Lower lobe of right lung (tissue), 2 donors: ENCODE results near the gene CD37. TPM values are rescaled to one million over a fixed set of nuclear protein-coding genes. Genes with fewer than 3 reads are reported as not detected.
A peak's percentile ranks its signal among the peaks of the same experiment; 100 is the strongest.

Experiments used
- ATAC-seq, 2 donors: fragments of 200-7000 bp; cut with Tn5 transposase; one replicate each; pipeline ENCODE4 v1.9.1; 2020 to 2022; ENCODE audit warnings: mild to moderate bottlenecking in 2 of 2, moderate library complexity in 2 of 2
- DNase-seq: peaks from one replicate; pipeline ENCODE4 v3.0.0-alpha.2; 2020
- H3K27ac ChIP-seq: fragments of 200-600 bp; one replicate; pipeline ENCODE4 v1.8.0; 2022
- H3K27me3 ChIP-seq: fragments of 200-600 bp; one replicate; pipeline ENCODE4 v1.8.0; 2022; ENCODE audit warnings: low read depth
- H3K36me3 ChIP-seq: fragments of 200-600 bp; one replicate; pipeline ENCODE4 v1.8.0; 2022; ENCODE audit warnings: mild to moderate bottlenecking
- H3K4me1 ChIP-seq: fragments of 200-600 bp; one replicate; pipeline ENCODE4 v1.8.0; 2022
- H3K4me3 ChIP-seq: fragments of 200-600 bp; one replicate; pipeline ENCODE4 v1.8.0; 2022; ENCODE audit warnings: mild to moderate bottlenecking
- H3K9me3 ChIP-seq: fragments of 200-600 bp; one replicate; pipeline ENCODE4 v1.8.0; 2022
- CTCF ChIP-seq: fragments of 200-600 bp; IDR thresholded peaks from one replicate; pipeline ENCODE4 v1.8.0; 2022; ENCODE audit warnings: antibody characterized with exemption, mild to moderate bottlenecking
- intact Hi-C: fragments of 100-400 bp; cut with DNase I; formaldehyde crosslinking; loops from one replicate; pipeline ENCODE4 v1.11.0; 2022
- total RNA-seq: library from RNA; stranded (reverse); fragmentation: NEBNext Ultra II Directional; extraction: Animal tissue kit (Norgen Biotek cat#: 25700); gene quantifications from one replicate; pipeline ENCODE4 v1.2.1, GENCODE V29; 2021
- donor health status: DM: no; HTN: yes; CAD: no; lungs with severe emphysema.

CD37 gene
- total RNA-seq, 1 donor from 2014 or later: 175 TPM

GRCh38 chr19:49357186-49357585 lies 22.0 kb downstream of the CD37 start:
- H3K9me3 ChIP-seq: no peaks in the 10 kb centered on the region
- H3K4me1 ChIP-seq: peaks cover 16% of the 10 kb centered on the region
- intact Hi-C loops: no loop called here
- no peak for ATAC-seq
- H3K4me3 ChIP-seq: no peak overlapping the region
- no peaks in the 10 kb centered on the region for H3K27me3 ChIP-seq
- TF ChIP-seq CTCF: no peak
- H3K36me3 ChIP-seq: peaks cover 59% of the 10 kb centered on the region
- H3K27ac ChIP-seq: no peak overlapping the region
- DNase-seq: no peak

- ATAC-seq: no peak
- no peak overlapping the region for H3K4me3 ChIP-seq
- no peaks in the 10 kb centered on the region for H3K27me3 ChIP-seq
- no peak for TF ChIP-seq CTCF
- no peaks in the 10 kb centered on the region for H3K9me3 ChIP-seq
- peaks cover 32% of the 10 kb centered on the region for H3K36me3 ChIP-seq
- intact Hi-C loops: no loop called here
- no peak for DNase-seq
- H3K27ac ChIP-seq: no peak overlapping the region
- peaks cover 32% of the 10 kb centered on the region for H3K4me1 ChIP-seq
These were observed 24.9 kb downstream of the CD37 start for GRCh38 chr19:49359851-49360820.

DNA sequence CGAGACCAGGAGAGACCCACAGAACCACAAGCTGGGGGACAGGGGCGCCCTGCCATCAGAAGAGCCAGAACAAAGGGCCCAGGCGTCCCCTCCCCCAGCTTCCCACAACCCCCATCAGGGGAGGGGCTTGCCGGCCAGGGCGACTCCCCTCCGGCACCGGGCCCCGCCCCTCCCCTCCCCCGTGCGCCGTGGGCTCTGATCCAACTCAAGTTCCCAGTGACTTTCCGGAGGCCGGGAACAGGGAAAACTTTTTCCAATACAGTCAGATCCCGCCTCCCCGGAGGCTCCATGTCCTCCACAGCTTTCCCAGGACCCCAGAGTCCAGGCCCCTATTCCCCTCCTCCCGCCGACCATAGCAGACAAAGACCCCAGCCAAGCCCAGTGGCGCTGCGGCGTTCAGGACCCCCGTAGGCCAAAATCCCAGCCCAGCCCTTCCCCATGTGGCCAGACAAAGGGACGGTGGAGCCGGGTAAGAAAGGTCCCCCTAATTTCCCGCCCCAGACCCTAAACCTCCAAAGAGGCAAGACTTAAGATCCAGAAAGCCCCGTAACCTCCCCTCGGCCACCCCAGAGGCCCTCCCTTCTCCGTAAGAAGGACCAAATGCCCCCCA lies 26.3 kb downstream of the CD37 start:
- peak overlapping the region; percentile 81 for H3K4me3 ChIP-seq
- H3K9me3 ChIP-seq: no peaks in the 10 kb centered on the region
- ATAC-seq (peak; percentile 53 to 56), DNase-seq (peak; percentile 73)
- intact Hi-C loops: no loop called here
- peaks cover 24% of the 10 kb centered on the region for H3K36me3 ChIP-seq
- no peaks in the 10 kb centered on the region for H3K27me3 ChIP-seq
- TF ChIP-seq CTCF: no peak
- H3K4me1 ChIP-seq: peaks cover 20% of the 10 kb centered on the region
- H3K27ac ChIP-seq: peak overlapping the region; percentile 90

DNA sequence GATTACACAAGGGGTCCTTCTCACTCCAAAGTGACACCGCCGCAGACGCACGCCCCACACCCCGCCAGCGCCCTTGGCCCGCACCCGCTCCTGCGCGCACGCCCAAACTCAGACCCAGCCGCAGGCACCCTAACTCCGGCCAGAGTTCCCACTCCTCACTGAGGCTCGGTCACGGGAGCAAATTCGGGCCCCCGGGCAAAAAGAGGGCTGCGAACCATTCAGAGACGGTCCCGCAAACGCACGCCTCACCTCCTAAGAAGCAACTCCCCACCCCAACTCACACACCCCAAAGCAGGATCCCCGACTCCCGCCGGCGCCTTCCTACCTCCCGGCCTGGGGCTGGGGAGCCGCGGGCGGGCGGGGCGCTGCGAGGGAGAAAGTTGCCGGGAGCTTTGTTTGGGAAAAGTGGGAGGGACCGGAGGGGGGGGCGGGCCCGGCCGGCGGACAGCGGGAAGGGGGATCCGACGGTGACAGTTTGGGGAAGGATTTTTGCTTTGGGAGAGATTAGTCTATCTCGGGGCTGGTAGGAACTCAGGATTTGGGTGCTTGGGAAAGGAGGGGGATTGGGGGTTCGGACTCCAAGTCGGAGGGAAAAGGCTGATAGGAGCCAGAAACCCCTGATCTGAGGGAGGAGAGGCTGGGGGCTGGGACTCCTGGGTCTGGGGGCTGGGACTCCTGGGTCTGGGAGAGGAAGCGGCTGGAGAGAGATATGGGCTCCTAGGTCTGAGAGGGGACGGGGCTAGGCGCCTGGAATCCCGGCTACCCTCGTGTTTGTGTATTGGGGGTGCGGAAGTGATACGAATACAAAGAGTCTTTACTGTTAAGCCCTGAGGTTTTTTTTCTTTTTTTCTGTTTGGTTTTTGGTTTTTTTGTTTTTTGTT lies 27.1 kb downstream of the CD37 start, which contains the start of gene TEAD2:
TSS of gene TEAD2 (minus strand) at position 369 of the 881 bp plus-strand sequence. CDS start 2,341 bp downstream, outside the sequence.
- ATAC-seq (peak; percentile 46 to 66), DNase-seq (peak; percentile 72)
- Histone ChIP-seq H3K4me3 (peak within 1 kb of the TSS; percentile 81), H3K4me1 (peaks cover 18% of the 10 kb centered on the region), H3K9me3 (no peaks in the 10 kb centered on the region), H3K27ac (peak within 1 kb of the TSS; percentile 90), H3K36me3 (peaks cover 24% of the 10 kb centered on the region), H3K27me3 (no peaks in the 10 kb centered on the region)
- intact Hi-C loops: no loop called here
- no peak for TF ChIP-seq CTCF

DNA sequence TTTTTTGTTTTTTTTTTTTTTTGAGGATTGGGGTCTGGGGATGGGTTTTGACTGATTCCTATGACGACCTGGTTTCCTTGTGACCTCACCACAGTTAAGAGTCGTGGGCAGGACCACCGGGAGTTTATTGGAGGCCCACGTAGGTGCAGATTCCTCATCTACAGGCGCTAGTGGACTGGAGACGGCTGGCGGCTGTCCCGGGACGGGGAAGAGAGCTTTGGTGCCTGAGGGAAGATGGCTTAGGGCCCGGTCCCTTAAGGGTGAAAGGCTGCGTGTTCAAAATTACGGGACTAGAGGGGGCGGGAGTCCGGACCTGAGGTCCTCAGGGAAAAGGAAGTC lies 27.7 kb downstream of the CD37 start:
- no peaks in the 10 kb centered on the region for H3K9me3 ChIP-seq
- no peak for TF ChIP-seq CTCF
- H3K4me1 ChIP-seq: peaks cover 18% of the 10 kb centered on the region
- H3K27me3 ChIP-seq: no peaks in the 10 kb centered on the region
- H3K4me3 ChIP-seq: peak overlapping the region; percentile 81
- peaks cover 18% of the 10 kb centered on the region for H3K36me3 ChIP-seq
- intact Hi-C loops: no loop called here
- ATAC-seq: peak in 1 of 2 donors; percentile 6
- peak overlapping the region; percentile 90 for H3K27ac ChIP-seq
- no peak for DNase-seq
